HG02759 (cell line): ENCODE data around the gene CDH26.

Experiments used
- ATAC-seq: cut with Tn5 transposase; IDR thresholded peaks from one replicate; pipeline ENCODE4 v1.9.1; 2021; ENCODE audit warnings: mild to moderate bottlenecking, moderate library complexity; ENCODE audit not compliant: unreplicated experiment

Gene CDH26

GRCh38 chr20:60057866-60058807, 99.9 kb downstream of the CDH26 start:
- ATAC-seq = peak; percentile 32

GRCh38 chr20:60058879-60059278, 100.7 kb downstream of the CDH26 start:
- no peak for ATAC-seq

- ATAC-seq = no peak
These were observed 101.9 kb downstream of the CDH26 start for GRCh38 chr20:60060006-60060557.

- no peak for ATAC-seq
These were observed 102.4 kb downstream of the CDH26 start for GRCh38 chr20:60060593-60060992.

- ATAC-seq = no peak
These were observed 104.3 kb downstream of the CDH26 start for GRCh38 chr20:60062431-60063047.

- no peak for ATAC-seq
These were observed 104.8 kb downstream of the CDH26 start for GRCh38 chr20:60063048-60063451.

- ATAC-seq = no peak
These were observed 105.6 kb downstream of the CDH26 start for GRCh38 chr20:60063739-60064380.
